Breast epithelium (tissue), 4 donors: ENCODE results near the gene FKBP14. TPM values are rescaled to one million over a fixed set of nuclear protein-coding genes. Genes with fewer than 3 reads are reported as not detected.
"Not testable (repeated sequence)": the region's sequence is repeated elsewhere in the genome, so short reads cannot be mapped to it uniquely, and the experiment has no call there.

ENCODE experiments used
- DNase-seq, 2 donors: peaks; one replicate each; pipeline ENCODE4 v3.0.0-alpha.2; 2019; ENCODE audit warnings: low spot score in 2 of 2
- H3K27ac ChIP-seq, 2 donors: fragments of 200-600 bp; sonication (generic) in 1 of 2; one replicate each; pipeline ENCODE4 v1.5.1; 2016 to 2019; ENCODE audit warnings: mild to moderate bottlenecking in 1 of 2
- H3K27me3 ChIP-seq, 2 donors: fragments of 200-600 bp; sonication (generic) in 1 of 2; one replicate each; pipeline versions ENCODE4 v1.5.1 to v1.6.0; 2017 to 2019; ENCODE audit warnings: control low read depth in 1 of 2, mild to moderate bottlenecking in 1 of 2
- H3K36me3 ChIP-seq: fragments of 200-600 bp; one replicate; pipeline ENCODE4 v1.5.1; 2019
- H3K4me1 ChIP-seq, 2 donors: fragments of 200-600 bp; sonication (generic); one replicate each; pipeline ENCODE4 v1.5.1; 2016 to 2019; ENCODE audit warnings: control low read depth in 1 of 2
- H3K4me3 ChIP-seq, 3 donors: fragments of 200-600 bp; sonication (generic); 1 replicate in 2 of 3; 2 replicates in 1 of 3; pipeline ENCODE4 v1.5.1; 2016 to 2019; ENCODE audit warnings: mild to moderate bottlenecking in 3 of 3, moderate library complexity in 2 of 3
- H3K9me3 ChIP-seq, 2 donors: fragments of 200-600 bp; sonication (generic) in 1 of 2; one replicate each; pipeline ENCODE4 v1.5.1; 2016 to 2019; ENCODE audit warnings: control low read depth in 1 of 2
- POLR2A ChIP-seq: fragments of 450-650 bp; IDR thresholded peaks from one replicate; pipeline ENCODE4 v1.6.1; 2016; ENCODE audit warnings: antibody characterized with exemption, mild to moderate bottlenecking, moderate library complexity
- POLR2AphosphoS5 ChIP-seq, 3 donors: sonication (generic); formaldehyde crosslinking; IDR thresholded peaks; one replicate each; pipeline ENCODE4 v1.6.1; 2017; ENCODE audit warnings: antibody characterized with exemption in 3 of 3
- intact Hi-C: fragments of 100-400 bp; cut with DNase I; formaldehyde crosslinking; loops from one replicate; pipeline ENCODE4 v1.15.1; 2023; ENCODE audit warnings: low total_unique reads
- total RNA-seq, 3 donors: library from RNA; depleted of rRNA; stranded (reverse); fragments of >200 nt; gene quantifications; one replicate each; pipeline ENCODE4 v1.1.0, GENCODE V29; 2016
- TF ChIP-seq, protein P1 (sequence below), 3 donors: fragments of 450-650 bp; IDR thresholded peaks; one replicate each; pipeline ENCODE4 v1.5.1; 2016 to 2017; ENCODE audit warnings: antibody characterized with exemption in 3 of 3, mild to moderate bottlenecking in 3 of 3, moderate library complexity in 3 of 3

The FKBP14 gene
- total RNA-seq, 3 donors from 2014 or later = 3.8 to 13.0 (median 9.5) TPM

DNA sequence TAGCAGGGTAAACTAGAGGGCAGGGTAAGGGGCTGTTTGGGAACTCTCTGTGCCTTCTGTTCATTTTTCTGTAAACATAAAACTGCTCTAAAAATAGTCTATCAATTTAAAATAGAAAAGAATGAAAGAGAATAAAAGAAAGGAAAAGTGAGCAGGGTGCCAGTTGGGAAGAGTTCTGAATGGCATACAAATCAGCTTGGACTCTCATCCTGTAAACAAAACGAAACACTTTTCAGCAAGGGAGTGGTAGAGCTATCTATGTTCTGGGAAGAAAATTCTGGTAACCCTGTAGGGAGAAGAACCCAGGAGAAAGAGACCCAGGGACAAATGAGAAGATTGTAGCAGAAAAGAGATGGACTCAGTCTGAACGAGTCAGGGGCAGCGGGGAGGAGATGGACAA, 61.5 kb downstream of the FKBP14 start:
- no peaks in the 10 kb centered on the region for H3K4me1 ChIP-seq
- TF ChIP-seq POLR2A (no peak), POLR2AphosphoS5 (IDR thresholded peaks at IDR 0.05) (no peak)
- TF ChIP-seq, protein P1, sequence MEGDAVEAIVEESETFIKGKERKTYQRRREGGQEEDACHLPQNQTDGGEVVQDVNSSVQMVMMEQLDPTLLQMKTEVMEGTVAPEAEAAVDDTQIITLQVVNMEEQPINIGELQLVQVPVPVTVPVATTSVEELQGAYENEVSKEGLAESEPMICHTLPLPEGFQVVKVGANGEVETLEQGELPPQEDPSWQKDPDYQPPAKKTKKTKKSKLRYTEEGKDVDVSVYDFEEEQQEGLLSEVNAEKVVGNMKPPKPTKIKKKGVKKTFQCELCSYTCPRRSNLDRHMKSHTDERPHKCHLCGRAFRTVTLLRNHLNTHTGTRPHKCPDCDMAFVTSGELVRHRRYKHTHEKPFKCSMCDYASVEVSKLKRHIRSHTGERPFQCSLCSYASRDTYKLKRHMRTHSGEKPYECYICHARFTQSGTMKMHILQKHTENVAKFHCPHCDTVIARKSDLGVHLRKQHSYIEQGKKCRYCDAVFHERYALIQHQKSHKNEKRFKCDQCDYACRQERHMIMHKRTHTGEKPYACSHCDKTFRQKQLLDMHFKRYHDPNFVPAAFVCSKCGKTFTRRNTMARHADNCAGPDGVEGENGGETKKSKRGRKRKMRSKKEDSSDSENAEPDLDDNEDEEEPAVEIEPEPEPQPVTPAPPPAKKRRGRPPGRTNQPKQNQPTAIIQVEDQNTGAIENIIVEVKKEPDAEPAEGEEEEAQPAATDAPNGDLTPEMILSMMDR (IDR thresholded peaks at IDR 0.05) = no peak
- no peaks in the 10 kb centered on the region for H3K36me3 ChIP-seq
- no peak for DNase-seq
- no peak overlapping the region for H3K27ac ChIP-seq
- no peaks in the 10 kb centered on the region for H3K27me3 ChIP-seq
- no peak overlapping the region for H3K4me3 ChIP-seq
- no peaks in the 10 kb centered on the region for H3K9me3 ChIP-seq
- intact Hi-C loops = loop anchor here (5.0 kb wide), 1 partner anchor 177 kb away; no protein-coding TSS in a partner anchor

DNA sequence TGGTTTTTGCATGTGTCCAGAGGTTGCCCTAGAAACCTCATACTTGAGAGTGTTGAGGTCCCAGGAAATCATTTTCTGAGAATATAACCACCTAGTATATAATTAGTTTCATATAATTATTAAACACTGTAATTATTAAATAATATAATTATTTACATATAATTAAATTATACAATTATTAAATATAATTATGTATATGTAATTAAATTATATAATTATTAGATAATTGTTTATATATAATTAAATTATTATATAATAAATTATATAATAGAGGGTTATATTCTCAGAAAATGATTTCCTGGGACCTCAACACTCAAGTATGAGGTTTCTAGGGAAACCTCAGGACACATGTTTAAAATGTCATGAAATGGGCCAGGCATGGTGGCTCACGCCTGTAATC, 64.5 kb downstream of the FKBP14 start:
- TF ChIP-seq, protein P1 (IDR thresholded peaks at IDR 0.05) = no peak
- no peak for TF ChIP-seq POLR2AphosphoS5 (IDR thresholded peaks at IDR 0.05)
- no peak for TF ChIP-seq POLR2A
- intact Hi-C loops = no loop called here
- H3K27ac ChIP-seq = no peak overlapping the region

DNA sequence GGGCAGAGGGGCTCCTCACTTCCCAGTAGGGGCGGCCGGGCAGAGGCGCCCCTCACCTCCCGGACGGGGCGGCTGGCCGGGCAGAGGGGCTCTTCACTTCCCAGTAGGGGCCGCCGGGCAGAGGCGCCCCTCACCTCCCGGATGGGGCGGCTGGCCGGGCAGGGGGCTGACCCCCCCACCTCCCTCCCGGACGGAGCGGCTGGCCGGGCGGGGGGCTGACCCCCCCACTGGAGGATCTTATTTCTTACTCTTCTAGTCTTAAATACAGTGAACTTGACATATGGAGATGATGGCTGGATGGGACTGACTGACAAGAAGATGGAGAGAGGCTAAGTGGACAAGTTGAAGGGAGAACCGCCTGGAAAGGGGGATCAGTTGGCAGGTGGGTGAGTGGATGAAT, 64.9 kb downstream of the FKBP14 start:
- not testable (repeated sequence) for H3K4me1 ChIP-seq

More for the DNA sequence above, 64.5 kb downstream of the FKBP14 start:
- Histone ChIP-seq H3K9me3 (no peaks in the 10 kb centered on the region), H3K4me3 (no peak overlapping the region), H3K27me3 (no peaks in the 10 kb centered on the region), H3K36me3 (no peaks in the 10 kb centered on the region), H3K4me1 (no peaks in the 10 kb centered on the region)
- DNase-seq = no peak

More for the DNA sequence above, 64.9 kb downstream of the FKBP14 start:
- intact Hi-C loops, H3K9me3 ChIP-seq, DNase-seq, H3K27ac ChIP-seq, H3K4me3 ChIP-seq, H3K27me3 ChIP-seq, H3K36me3 ChIP-seq: not testable (repeated sequence)

Other genes with a start within 250 kb of the FKBP14 start
- gene WIPF3, start 220.2 kb downstream of the FKBP14 start, total RNA-seq = 1 to 10 TPM in 1 of 3 donors, under 1 TPM in 2; 0.16 to 3.2 (median 0.66) TPM
- gene SCRN1, start 36.9 kb downstream of the FKBP14 start, total RNA-seq = 10 to 100 TPM; 25.9 to 32.0 (median 31.5) TPM
- 10 to 100 TPM in 2 of 3 donors, 1 to 10 TPM in 1; 7.5 to 15.1 (median 14.0) TPM for gene PLEKHA8, start 1.7 kb upstream of the FKBP14 start, total RNA-seq
- gene MTURN, start 108.3 kb upstream of the FKBP14 start, total RNA-seq = 100 to 1,000 TPM in 1 of 3 donors, 10 to 100 TPM in 2; 56.0 to 199 (median 62.5) TPM